OCI-LY1 (cell line): ENCODE data around the gene TMEM190.

Experiments
- EZH2 ChIP-seq: fragments of 200-600 bp; sonication (generic), shearing (Covaris generic); IDR thresholded peaks from 2 replicates; pipeline ENCODE4 v1.8.0; 2017; ENCODE audit warnings: borderline replicate concordance, mixed run types, mild to moderate bottlenecking, antibody characterized with exemption, low read length, moderate library complexity, mixed read lengths
- TF ChIP-seq, protein P1 (sequence below): fragments of 200-600 bp; sonication (generic), shearing (Covaris generic); IDR thresholded peaks from 2 replicates; pipeline ENCODE4 v1.5.1; 2017; ENCODE audit warnings: mild to moderate bottlenecking, antibody characterized with exemption, low read length, moderate library complexity, mixed read lengths

DNA sequence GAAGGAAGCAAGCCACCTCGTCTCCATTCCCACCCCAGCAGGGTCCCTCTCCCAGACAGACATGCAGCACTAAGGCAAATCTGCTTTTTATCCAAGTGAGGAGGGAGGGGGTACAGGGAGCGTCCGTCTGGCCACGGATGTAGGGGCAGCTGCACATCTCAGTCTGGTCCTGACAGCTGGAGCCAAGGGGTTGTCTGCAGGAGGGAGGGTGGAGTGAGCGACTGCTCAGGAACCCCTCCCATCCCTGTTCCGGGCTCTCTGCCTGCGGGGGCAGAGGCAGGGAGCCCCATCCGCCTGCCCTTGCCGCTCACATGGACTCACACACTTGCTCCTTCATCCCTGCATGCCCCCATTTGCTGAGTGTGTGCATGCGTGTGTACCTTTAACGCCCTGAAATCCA lies 2.5 kb downstream of the TMEM190 start:
- TF ChIP-seq, protein P1, sequence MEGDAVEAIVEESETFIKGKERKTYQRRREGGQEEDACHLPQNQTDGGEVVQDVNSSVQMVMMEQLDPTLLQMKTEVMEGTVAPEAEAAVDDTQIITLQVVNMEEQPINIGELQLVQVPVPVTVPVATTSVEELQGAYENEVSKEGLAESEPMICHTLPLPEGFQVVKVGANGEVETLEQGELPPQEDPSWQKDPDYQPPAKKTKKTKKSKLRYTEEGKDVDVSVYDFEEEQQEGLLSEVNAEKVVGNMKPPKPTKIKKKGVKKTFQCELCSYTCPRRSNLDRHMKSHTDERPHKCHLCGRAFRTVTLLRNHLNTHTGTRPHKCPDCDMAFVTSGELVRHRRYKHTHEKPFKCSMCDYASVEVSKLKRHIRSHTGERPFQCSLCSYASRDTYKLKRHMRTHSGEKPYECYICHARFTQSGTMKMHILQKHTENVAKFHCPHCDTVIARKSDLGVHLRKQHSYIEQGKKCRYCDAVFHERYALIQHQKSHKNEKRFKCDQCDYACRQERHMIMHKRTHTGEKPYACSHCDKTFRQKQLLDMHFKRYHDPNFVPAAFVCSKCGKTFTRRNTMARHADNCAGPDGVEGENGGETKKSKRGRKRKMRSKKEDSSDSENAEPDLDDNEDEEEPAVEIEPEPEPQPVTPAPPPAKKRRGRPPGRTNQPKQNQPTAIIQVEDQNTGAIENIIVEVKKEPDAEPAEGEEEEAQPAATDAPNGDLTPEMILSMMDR, result no peak
- no peak for TF ChIP-seq EZH2
